Heart left ventricle (tissue), 16 donors: Measurements from ENCODE around the gene SLIT3. TPM values are rescaled to one million over a fixed set of nuclear protein-coding genes. Genes with fewer than 3 reads are reported as not detected.

Experiments
- ATAC-seq, 4 donors: fragments of 200-7000 bp; cut with Tn5 transposase; one replicate each; pipeline ENCODE4 v1.9.1; 2020 to 2022; ENCODE audit warnings: moderate library complexity in 4 of 4, mild to moderate bottlenecking in 3 of 4, moderate number of reproducible peaks in 1 of 4
- DNase-seq, 5 donors: peaks; one replicate each; pipeline ENCODE4 v3.0.0-alpha.2; 2020
- H3K27ac ChIP-seq, 12 donors: fragments of 200-600 bp; sonication (generic) in 4 of 12; one replicate each; pipeline versions ENCODE4 v1.5.0 to v1.8.0; 2016 to 2022; ENCODE audit warnings: mild to moderate bottlenecking in 2 of 12
- H3K27me3 ChIP-seq, 9 donors: fragments of 200-600 bp; sonication (generic) in 2 of 9; one replicate each; pipeline versions ENCODE4 v1.5.1 to v1.8.0; 2016 to 2022; ENCODE audit warnings: mild to moderate bottlenecking in 3 of 9
- H3K36me3 ChIP-seq, 9 donors: fragments of 200-600 bp; sonication (generic) in 2 of 9; one replicate each; pipeline versions ENCODE4 v1.5.0 to v1.8.0; 2018 to 2022; ENCODE audit warnings: mild to moderate bottlenecking in 2 of 9
- H3K4me1 ChIP-seq, 12 donors: fragments of 200-600 bp; sonication (generic) in 4 of 12; one replicate each; pipeline versions ENCODE4 v1.5.0 to v1.8.0; 2016 to 2022; ENCODE audit warnings: mild to moderate bottlenecking in 3 of 12
- H3K4me3 ChIP-seq, 12 donors: fragments of 200-600 bp; sonication (generic) in 4 of 12; one replicate each; pipeline versions ENCODE4 v1.5.0 to v1.8.0; 2017 to 2022; ENCODE audit warnings: mild to moderate bottlenecking in 9 of 12, moderate library complexity in 4 of 12
- H3K9me3 ChIP-seq, 12 donors: fragments of 200-600 bp; sonication (generic) in 4 of 12; one replicate each; pipeline versions ENCODE4 v1.5.0 to v1.8.0; 2016 to 2022; ENCODE audit warnings: mild to moderate bottlenecking in 1 of 12
- CTCF ChIP-seq, 12 donors: fragments of 200-600 bp; sonication (generic) in 4 of 12; IDR thresholded peaks; one replicate each; pipeline versions ENCODE4 v1.5.0 to v1.8.0; 2018 to 2022; ENCODE audit warnings: antibody characterized with exemption in 12 of 12, mild to moderate bottlenecking in 5 of 12
- POLR2A ChIP-seq, 2 donors: fragments of 450-650 bp; IDR thresholded peaks; one replicate each; pipeline ENCODE4 v1.6.1; 2017; ENCODE audit warnings: antibody characterized with exemption in 2 of 2, mild to moderate bottlenecking in 2 of 2, moderate library complexity in 2 of 2
- WGBS, 4 donors: extraction: QIAGEN DNeasy Blood & Tissue Kit in 2 of 4; methylation state at CpG; one replicate each; pipeline versions ENCODE4 v1.1.5 to v1.1.7; 2013 to 2018; 5-methylcytosine and 5-hydroxymethylcytosine counted together
- intact Hi-C, 10 donors: fragments of 100-400 bp; cut with DNase I; formaldehyde crosslinking; loops; one replicate each; pipeline versions ENCODE4 v1.11.1 to v1.14.2; 2022
- polyA plus RNA-seq, 2 donors: library from polyadenylated mRNA; stranded (reverse); fragments of 200-250 nt; gene quantifications; one replicate each; pipeline ENCODE4 v1.2.3, GENCODE V29; 2013
- total RNA-seq, 9 donors: library from RNA; depleted of rRNA in 2 of 9; stranded (reverse); fragments of >200 nt in 2 of 9; fragmentation: NEBNext Ultra II Directional in 3 of 9; extraction: Animal tissue kit (Norgen Biotek cat#: 25700) in 3 of 9; gene quantifications; one replicate each; pipeline versions ENCODE4 v1.1.0 to v1.2.4, GENCODE V29; 2016 to 2023
- donor health status: ischemic (EF 13 %, LVEDD 7.1; RV severe dilation, severe dysfunction).
- donor health status: healthy with polysubstance abuse.
- donor health status: DM: no; HTN: yes; CAD: no.
- donor health status: DM: no; HTN: no; CAD: no.
- donor health status: ischemic (EF 25% LVEDD 6.9; RV normal size, moderate dysfunction).
- donor health status: ischemic (EF 25% LVEDD 5.7; RV mildly dilated, moderate dysfunction).
- donor health status: healthy.
- donor health status: DM: yes; HTN: yes; CAD: no.
- donor health status: ischemic (EF 35%, LVEDD 5.7; RV mildly dilated, moderate dysfunction).
- donor health status: nonischemic (EF 11% LVEDD 7.7; RV severe dilation, severe dysfunction).
- donor health status: DM: yes; HTN: yes; CAD: no.
- donor health status: PGD.
- donor health status: ischemic (EF 29% LVEDD 5.4; RV normal size, mild dysfunction).
- donor health status: nonischemic (EF 23%, LVEDD 6.1; RV moderate dilation, normal function).

SLIT3 gene
- total and polyA plus RNA-seq, 11 donors: 2.3 to 40.3 (median 14.4) TPM

GRCh38 chr5:169290895-169291294 lies 10.0 kb downstream of the SLIT3 start:
- TF ChIP-seq POLR2A (IDR thresholded peaks at IDR 0.05) (no peak), CTCF (IDR thresholded peaks at IDR 0.05) (no peak)
- Histone ChIP-seq H3K27ac (no peak overlapping the region), H3K36me3 (no peaks in the 10 kb centered on the region), H3K27me3 (no peaks in the 10 kb centered on the region), H3K4me1 (peaks cover 0 to 27% (median 5%) of the 10 kb centered on the region in 12 donors), H3K4me3 (no peak overlapping the region), H3K9me3 (peaks cover 0 to 2% (median 0%) of the 10 kb centered on the region in 12 donors)
- ATAC-seq: no peak
- WGBS, 4 donors: 43 to 52% (median 47%) methylated on average over 6 of the region's 6 CpGs
- DNase-seq: no peak
- intact Hi-C loops: no loop called here

GRCh38 chr5:169289520-169289919 lies 11.4 kb downstream of the SLIT3 start:
- Histone ChIP-seq H3K27ac (no peak overlapping the region), H3K27me3 (no peaks in the 10 kb centered on the region), H3K9me3 (peaks cover 0 to 9% (median 0%) of the 10 kb centered on the region in 12 donors), H3K36me3 (no peaks in the 10 kb centered on the region), H3K4me1 (peaks cover 0 to 27% (median 5%) of the 10 kb centered on the region in 12 donors), H3K4me3 (no peak overlapping the region)
- DNase-seq (no peak), ATAC-seq (no peak)
- intact Hi-C loops: loop anchor here in 1 of 10 donors (5.0 kb wide), 1 partner anchor 42 kb away; no protein-coding TSS in a partner anchor
- 69 to 82% (median 75%) methylated on average over 2 of the region's 2 CpGs for whole genome bisulfite sequencing, 4 donors
- no peak for TF ChIP-seq POLR2A (IDR thresholded peaks at IDR 0.05)
- no peak for TF ChIP-seq CTCF (IDR thresholded peaks at IDR 0.05)

DNA sequence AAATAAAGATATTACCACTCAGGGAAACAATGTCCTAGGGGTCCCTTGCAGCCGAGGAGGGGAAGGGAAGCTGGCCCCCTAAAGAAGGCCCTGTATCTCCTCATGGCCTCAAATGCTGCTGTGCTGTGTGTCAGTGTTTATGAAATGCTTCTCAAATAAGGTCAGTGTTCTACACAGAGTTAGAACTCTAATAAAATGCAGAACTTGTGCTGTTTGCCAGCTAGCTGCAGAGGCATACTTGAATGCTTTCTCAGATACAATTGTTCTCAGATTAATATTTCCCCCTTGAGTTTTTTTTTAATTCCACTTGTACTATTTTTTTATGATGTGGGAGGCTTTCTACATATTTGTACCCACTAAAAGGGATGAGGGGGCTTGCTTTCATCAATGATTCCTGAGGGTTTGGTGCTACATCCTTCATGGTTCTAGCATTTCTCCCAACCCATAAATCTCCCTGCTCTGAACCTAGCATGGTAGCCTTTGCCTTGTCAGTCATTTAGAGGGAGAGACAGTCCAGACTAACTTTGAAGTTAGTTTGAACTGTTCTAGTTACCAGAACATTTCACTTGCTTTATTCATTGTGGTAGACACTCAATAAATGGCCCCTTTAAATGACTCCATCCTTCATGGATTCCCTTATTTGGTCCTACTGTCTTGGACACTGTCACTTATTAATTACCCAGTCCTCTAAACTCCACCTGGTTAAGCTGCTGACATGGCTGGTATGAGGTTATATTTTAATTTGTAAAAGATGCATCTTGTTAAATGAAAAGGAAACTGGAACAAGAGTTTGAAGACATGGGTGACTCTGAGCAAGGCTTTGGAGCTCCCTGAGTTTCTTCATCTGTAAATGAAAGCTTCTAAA lies 12.6 kb downstream of the SLIT3 start:
- H3K4me1 ChIP-seq: peaks cover 0 to 27% (median 5%) of the 10 kb centered on the region in 12 donors
- intact Hi-C loops: loop anchor here in 1 of 10 donors (5.0 kb wide), 1 partner anchor 41 kb away; no protein-coding TSS in a partner anchor

More for the DNA sequence above, 12.6 kb downstream of the SLIT3 start:
- ATAC-seq (no peak), DNase-seq (no peak)
- H3K27ac ChIP-seq: peak overlapping the region in 1 of 12 donors; percentile 70
- WGBS, 4 donors: 50 to 64% (median 61%) methylated on average over 1 of the region's 1 CpG
- TF ChIP-seq POLR2A (IDR thresholded peaks at IDR 0.05): no peak
- TF ChIP-seq CTCF (IDR thresholded peaks at IDR 0.05): no peak
- no peaks in the 10 kb centered on the region for H3K27me3 ChIP-seq
- H3K4me3 ChIP-seq: no peak overlapping the region
- peaks cover 0 to 9% (median 0%) of the 10 kb centered on the region in 12 donors for H3K9me3 ChIP-seq
- no peaks in the 10 kb centered on the region for H3K36me3 ChIP-seq
